HG03280 (cell line): ENCODE data around the gene DDX54.

Experiments used
- ATAC-seq: cut with Tn5 transposase; IDR thresholded peaks from one replicate; pipeline ENCODE4 v1.9.1; 2021; ENCODE audit warnings: mild to moderate bottlenecking, moderate library complexity; ENCODE audit not compliant: unreplicated experiment

The DDX54 gene

DNA sequence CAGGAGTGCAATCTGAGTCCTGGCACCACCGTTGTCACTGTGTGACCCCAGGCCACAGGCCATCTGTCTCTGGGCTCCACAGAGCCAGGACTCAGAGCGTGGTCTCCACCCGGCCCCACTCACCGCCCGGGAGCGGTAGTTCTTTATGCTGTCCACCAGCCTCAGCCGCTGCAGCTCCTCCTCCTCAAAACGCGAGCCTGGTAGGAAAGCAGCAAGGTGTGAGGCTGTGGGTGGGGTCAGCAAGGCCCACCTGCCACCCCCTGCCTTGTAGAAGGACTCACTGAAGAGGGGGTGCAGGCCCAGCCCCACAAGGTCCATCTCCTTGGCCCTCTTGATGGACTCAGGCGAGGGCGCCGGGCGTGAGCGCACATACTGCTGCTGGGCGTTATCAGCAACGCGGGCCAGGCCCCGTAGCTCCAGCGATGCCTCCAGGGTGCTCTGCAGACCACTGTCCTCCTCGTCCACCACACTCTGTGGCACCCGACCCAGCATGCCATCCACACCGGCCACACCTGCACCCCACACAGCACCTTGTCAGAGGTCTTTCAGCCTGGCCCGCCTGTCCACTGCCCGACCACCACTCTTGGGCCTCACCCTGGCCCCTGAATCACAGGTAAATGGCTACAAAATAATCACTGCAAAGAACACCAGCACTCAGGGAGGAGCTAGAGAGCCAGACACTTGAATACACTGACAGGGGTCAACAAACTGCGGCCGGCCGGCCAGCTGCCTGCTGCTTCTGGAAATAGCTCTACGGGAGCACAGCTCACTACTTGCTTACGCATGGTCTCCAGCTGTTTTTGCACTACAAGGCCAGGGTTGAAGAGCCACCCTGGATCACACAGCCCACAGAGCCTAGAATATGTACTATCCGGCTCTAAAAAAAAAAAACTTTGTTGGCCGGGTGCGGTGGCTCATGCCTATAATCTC lies 19.5 kb downstream of the DDX54 start:
- no peak for ATAC-seq

DNA sequence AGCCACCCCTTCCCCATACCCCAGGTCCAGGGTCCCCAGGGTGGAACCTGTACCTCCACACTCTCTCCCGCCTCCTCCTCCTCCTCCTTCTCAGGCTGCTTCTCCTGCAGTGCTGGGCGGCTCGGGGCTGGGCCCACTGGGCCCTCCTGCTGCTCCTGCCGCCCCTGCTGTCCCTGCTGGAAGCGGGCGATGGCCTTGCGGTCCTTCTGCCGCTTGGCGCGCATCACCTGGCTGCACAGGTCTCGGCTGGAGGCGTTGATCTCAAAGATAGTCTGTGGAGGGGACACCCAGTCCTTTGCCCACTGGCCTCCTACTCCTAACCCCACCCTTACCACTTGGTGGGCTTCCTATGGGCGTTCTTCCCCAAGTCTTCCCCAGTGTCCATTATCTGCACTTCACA lies 21.3 kb downstream of the DDX54 start:
- ATAC-seq = no peak

DNA sequence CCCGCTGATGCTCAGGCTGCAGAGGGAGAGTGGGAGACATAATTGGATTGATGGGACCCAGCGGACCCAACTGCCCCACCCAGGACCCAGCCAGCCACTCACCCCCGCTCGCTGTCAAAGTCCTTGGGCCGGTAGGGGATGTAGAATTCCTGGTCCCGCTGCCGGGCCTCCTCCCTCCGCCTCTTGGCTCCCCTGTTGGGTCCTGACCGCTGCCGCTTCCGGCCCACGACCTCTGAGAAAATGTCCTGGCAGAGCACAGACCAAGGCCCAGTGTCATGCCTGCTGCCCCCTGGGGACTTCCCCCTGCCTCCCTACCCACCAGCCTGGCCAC lies 22.3 kb downstream of the DDX54 start:
- ATAC-seq = no peak

- no peak for ATAC-seq
Measured at GRCh38 chr12:113162102-113163029, 22.9 kb downstream of the DDX54 start.

- ATAC-seq = no peak
Measured at GRCh38 chr12:113161415-113162016, 23.8 kb downstream of the DDX54 start.

DNA sequence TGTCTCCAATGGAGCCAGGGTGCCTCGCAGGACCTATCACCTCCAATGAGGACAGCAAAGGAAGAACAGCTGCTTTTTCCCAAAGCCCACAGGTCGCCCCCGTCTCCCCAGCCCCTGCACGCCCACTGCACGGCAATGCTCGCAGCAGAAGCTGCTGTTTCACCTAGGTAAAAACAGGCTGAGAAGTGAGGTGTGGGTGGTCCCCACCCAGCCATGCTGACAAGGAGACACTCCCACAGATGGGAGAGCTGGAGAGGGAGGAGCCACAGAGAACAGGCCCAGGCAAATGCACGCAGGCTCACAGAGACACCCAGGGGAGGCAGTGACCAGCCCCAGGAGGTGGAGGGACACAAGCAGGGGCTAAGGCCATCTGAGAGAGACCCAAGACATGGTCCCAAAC lies 25.3 kb downstream of the DDX54 start:
- ATAC-seq = no peak

GRCh38 chr12:113158439-113159203 lies 26.7 kb downstream of the DDX54 start:
- no peak for ATAC-seq

- no peak for ATAC-seq
Measured at GRCh38 chr12:113157218-113157859, 27.9 kb downstream of the DDX54 start.

GRCh38 chr12:113155646-113156045 lies 29.6 kb downstream of the DDX54 start:
- ATAC-seq = no peak

DNA sequence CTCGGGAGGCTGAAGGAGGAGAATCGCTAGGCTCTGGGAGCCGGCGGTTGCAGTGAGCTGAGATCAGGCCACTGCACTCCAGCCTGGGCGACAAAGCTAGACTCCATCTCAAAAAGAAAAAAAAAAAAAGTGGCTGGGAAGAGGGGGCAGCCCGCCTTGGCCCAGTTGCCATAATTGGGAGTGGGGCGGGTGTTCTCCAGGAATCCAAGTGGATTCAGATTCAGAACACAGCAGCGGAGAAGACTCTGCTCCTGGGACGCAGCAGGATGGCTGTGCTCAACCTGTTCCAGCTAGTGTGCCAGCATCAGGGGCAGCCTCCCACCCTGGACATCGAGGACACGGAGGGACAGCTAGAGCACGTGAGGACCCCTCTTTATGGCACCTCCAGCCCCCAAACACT lies 30.2 kb downstream of the DDX54 start:
- no peak for ATAC-seq

GRCh38 chr12:113154351-113154973 lies 30.8 kb downstream of the DDX54 start:
- ATAC-seq = no peak

GRCh38 chr12:113152835-113153814 lies 32.2 kb downstream of the DDX54 start:
- peak; percentile 46 for ATAC-seq

DNA sequence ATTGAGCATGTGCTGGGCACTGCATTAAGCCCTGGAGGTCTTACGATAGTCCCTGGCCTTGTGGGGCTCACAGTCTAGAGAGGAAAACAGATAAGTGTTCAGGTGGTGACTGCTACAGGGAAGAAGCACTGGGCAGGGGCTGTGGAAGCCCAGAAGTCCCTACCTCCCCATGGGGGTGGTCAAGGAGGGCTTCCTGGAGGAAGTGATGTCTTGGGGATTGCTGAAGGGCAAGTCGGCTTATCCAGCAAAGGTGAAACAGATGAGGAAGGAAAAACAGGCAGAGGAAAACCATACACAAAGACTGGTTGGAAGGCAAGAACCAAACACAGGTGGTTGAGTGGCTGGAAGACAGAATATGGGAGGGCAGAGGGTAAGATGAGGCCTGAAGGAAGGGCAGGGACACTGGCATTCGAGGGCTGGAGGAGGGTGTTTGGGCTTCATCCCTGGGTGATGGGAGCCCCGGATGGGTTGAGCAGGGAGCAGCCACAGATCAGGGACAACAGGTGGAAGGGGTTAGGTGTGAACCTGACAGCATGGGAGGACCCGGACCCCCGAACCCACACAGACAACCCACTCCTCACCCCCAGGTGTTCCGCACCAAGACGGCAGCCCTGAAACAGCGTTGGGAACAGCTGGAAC lies 33.0 kb downstream of the DDX54 start:
- ATAC-seq = no peak

GRCh38 chr12:113151655-113152054 lies 33.6 kb downstream of the DDX54 start:
- no peak for ATAC-seq

DNA sequence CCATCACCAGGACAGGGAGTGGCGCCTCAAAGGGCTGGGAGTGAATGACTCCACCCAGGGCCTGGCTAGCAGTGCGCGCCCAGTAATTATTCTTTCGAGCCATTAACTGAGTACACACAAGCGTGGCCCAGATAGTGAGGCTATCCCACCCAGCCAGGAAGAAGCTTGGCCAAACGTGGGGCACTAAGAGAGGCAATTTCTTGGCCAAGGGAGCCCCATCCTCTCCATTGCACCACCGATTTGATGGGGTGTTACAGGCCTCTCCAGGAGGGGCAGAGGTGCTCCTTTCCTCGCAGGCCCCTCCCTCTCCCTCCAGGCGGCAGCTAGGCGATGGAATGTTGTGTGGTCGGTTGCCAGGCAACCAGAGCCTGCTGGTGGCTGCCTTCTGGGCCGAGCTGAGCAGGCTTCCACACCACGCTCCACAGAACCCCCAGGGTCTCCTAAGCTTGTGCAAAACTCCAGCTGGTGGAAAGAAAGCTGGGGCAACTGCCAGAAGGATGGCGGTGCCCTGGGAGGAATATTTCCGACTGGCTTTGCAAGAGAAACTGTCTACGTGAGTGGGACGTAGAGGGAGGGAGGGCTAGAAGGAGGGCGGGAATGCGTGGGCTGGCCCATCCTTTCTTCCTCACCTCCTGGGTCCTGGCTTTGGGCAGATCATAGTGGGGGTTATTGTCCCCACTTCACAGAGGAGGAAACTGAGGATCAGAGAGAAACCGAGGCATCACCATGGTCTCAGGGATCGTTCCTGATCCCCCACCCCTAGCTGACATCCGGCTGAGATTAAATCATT lies 35.7 kb downstream of the DDX54 start, which contains the start of gene CFAP73:
TSS of gene CFAP73 (plus strand) at position 364 of the 790 bp plus-strand sequence. CDS start at position 498, 134 bp downstream.
- ATAC-seq = no peak

DNA sequence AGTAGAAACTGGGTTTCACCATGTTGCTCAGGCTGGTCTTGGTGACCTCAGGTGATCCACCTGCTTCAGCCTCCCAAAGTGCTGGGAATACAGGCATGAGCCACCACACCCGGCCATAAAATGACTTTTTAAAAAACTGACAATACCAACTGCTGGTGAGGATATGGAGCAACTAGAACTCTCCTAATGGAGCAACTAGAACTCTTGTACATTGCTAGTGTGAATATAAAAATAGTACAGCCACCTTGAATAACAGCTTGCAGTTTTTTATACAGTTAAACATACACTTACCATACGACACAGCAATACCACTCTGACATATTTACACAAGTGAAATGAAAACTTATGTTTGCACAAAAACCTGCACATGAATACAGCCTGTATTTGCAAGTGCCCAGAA lies 38.3 kb downstream of the DDX54 start:
- no peak for ATAC-seq
